Measurements from ENCODE around the gene VPS18.
A peak's percentile ranks its signal among the peaks of the same experiment; 100 is the strongest.

The VPS18 gene

DNA sequence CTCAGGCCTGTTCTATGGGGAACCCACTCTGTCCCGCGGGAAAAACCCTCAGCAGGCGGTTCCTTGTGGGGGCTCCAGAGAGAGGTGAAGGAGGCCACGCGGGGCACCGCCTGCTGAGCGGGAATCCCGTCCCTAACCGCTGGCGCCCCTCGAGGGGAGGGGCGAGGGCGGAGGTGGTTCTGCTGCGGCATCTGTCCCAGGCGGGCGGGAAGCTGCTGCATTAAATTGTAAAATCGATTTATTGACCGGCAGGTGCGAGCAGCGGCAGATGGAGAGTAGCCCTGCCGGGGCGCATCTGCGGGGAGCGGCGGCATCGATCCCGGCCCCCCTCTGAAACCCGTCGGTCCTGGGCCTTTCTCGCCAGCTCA is 31.2 kb downstream of the VPS18 start:
- no peak for DNase-seq

- no peak for DNase-seq
Observed at GRCh38 chr15:40925863-40926658, 31.8 kb downstream of the VPS18 start.

GRCh38 chr15:40926659-40927494 is 32.6 kb downstream of the VPS18 start:
- no peak for DNase-seq

GRCh38 chr15:40927495-40927872 is 33.2 kb downstream of the VPS18 start:
- DNase-seq = no peak

DNA sequence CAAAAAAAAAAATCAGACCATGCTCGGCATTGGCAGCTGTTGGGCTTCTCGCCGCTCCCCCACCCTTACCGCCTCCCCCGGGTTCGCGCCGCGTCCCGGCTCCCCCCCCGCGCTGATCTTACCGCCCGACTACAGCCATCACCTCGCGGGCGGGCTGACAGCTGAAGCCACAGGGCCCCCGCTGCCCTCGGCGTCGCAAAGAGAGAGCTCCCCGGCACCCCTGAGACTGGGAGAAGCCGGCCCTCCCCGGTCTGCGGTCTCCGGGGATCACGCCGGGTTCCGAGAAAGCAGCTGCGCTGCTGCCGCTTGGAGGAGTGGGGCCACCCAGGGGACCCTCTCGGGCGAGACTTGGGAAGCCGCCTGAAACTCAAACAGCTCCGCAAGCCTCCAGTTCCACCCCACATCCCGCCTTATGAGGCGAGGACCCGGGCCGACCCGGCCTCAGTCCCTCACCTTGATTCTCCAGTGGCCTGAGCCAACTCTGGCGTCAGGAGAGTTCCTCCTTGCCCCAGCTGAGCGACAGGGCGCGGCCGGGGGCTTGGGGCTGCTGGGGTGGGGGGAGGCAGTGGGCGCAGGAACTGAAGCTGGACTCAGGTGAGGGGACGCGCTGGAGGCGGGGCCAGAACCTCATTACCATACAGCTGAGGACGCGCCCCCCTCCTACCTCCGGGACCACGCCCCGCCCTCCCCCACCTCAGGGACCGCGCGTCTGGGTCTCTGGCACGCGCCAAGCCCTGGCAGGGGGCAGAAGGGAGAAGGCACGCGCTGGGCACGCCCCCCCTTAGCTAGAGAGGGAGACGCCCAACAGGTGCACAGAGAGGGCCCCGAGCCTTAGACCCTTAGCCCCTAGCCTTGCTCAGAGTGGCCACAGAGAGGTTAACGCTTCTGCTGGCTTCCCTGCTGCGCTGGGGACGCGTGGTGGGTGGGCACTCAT is 33.9 kb downstream of the VPS18 start:
- DNase-seq = no peak

- peak in 1 of 5 donors; percentile 46 for DNase-seq
Observed at GRCh38 chr15:40928821-40929659, 34.8 kb downstream of the VPS18 start, which contains the start of gene DLL4. DLL4 (plus strand) TSS chr15:40929340; CDS start chr15:40929669, 329 bp downstream.

DNA sequence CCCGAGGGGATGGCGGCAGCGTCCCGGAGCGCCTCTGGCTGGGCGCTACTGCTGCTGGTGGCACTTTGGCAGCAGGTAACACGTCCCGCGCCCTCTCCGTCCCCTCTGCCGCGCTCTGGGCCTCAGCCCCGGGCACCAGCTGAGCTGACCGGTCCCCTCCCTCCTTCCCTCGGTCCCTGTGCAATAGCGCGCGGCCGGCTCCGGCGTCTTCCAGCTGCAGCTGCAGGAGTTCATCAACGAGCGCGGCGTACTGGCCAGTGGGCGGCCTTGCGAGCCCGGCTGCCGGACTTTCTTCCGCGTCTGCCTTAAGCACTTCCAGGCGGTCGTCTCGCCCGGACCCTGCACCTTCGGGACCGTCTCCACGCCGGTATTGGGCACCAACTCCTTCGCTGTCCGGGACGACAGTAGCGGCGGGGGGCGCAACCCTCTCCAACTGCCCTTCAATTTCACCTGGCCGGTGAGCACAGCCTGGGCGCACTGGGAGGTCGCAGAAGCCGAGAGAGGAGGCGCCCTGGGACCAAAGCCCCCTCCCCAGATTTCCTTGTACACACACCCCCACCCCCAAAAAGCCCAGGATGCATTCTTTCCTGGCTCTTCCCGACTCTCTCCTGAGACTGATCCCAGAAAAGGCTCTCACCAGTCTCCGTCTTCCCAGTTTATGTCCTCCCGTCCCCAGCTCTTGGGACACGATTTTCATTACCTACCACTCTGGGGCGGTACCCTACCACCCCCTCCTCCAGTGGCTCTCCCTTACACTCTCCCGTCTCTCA is 35.6 kb downstream of the VPS18 start:
- DNase-seq = no peak

GRCh38 chr15:40930430-40931299 is 36.4 kb downstream of the VPS18 start:
- DNase-seq = peak in 2 of 5 donors; percentile 20 to 46

DNA sequence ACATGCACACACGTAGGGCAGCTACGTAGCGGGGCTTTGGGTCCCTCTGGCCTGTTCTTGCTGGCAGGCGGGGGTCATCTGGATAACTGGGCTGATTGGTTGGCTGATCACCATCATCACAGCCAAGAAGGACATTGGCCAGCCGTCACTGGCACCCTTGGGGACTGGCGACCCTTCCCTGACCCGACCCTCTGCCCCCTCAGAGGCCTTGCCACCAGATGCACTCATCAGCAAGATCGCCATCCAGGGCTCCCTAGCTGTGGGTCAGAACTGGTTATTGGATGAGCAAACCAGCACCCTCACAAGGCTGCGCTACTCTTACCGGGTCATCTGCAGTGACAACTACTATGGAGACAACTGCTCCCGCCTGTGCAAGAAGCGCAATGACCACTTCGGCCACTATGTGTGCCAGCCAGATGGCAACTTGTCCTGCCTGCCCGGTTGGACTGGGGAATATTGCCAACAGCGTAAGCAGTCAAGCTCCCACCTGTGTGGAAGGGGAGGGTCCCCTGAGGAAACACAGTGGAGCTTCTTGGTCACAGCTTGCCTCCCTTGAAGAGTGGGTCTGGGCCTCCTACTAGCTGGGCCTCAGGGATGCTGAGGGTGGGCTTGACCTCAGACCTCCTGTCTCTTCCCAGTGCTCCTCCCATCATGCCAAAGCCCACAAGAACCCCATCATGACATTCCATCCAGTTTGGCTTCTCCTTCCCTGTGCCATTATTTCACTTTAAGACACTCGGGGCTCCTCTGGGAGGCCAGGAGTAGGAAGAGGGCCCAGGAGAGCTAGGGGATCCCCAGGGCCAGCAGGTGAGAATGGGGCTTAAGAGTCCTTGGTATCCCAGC is 37.3 kb downstream of the VPS18 start:
- DNase-seq = no peak

DNA sequence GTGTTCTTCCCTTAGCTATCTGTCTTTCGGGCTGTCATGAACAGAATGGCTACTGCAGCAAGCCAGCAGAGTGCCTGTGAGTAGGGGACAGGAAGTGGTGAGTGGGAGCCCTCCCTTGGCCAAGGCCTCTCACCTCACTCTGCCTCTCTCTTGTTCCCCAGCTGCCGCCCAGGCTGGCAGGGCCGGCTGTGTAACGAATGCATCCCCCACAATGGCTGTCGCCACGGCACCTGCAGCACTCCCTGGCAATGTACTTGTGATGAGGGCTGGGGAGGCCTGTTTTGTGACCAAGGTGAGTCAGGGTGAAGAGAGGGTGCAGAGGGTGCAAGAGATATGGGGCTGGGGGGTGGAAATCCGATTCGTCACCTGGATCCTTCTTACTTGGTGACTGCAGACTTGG is 37.9 kb downstream of the VPS18 start:
- DNase-seq = no peak

DNA sequence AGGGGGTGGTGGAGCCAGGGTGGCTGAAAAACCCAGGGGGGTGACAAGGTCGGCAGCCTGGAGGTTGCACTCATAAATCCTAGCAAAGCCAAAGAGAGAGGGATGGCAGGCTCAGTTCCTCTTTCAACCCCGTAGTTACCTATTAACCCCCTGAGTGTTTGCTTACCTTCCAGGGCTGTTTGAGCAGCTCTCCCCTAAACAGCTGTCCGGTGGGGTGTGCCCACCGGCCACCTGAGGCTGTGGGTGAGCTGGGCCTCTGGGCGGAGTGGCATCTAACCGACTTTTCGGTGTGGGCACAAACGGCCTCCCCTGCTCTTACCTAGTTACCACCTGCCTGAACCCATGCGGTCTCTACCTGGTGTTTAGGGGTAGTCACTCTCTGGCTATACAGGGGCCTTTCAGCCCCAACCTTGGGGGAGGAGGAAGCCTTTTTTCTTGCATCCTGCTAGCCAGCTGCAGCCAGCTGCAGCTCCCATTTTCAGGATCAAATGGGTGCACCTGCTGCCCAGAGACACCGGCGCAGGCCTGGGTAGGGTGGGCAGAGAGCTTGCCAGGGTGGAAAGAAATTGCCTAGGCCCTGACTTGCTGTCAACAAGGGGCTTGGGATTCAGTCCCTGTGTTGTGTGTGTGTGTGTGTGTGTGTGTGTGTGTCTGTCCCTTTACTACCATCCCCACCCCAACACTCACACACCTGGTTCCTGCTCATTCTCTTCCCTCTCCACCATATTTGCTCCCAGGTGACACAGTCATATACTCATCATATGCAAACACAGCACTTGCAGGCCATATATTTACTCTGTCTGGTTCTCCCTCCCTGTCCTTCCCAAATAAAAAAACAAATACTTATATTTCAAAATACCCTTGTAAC is 38.6 kb downstream of the VPS18 start:
- DNase-seq = no peak

DNA sequence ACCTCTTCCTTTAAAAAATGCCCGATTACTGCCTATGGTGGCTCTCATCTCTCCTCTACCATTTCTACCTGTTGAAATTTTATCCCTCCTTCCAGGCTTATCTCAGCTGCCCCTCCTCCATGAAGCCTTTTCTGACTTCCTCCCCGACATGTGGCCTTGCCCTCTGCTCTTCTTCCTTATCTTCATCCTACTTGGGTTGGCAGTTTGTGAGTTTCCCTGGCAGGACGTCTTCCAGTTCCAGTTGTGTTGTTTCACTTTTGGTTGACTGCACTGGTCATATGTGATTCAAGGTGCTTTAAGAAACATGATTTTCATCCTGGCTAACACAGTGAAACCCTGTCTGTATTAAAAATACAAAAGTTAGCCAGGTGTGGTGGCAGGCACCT is 39.3 kb downstream of the VPS18 start:
- DNase-seq = no peak

GRCh38 chr15:40934457-40934856 is 40.2 kb downstream of the VPS18 start:
- no peak for DNase-seq

- no peak for DNase-seq
Observed at GRCh38 chr15:40936234-40936708, 42.0 kb downstream of the VPS18 start.

DNA sequence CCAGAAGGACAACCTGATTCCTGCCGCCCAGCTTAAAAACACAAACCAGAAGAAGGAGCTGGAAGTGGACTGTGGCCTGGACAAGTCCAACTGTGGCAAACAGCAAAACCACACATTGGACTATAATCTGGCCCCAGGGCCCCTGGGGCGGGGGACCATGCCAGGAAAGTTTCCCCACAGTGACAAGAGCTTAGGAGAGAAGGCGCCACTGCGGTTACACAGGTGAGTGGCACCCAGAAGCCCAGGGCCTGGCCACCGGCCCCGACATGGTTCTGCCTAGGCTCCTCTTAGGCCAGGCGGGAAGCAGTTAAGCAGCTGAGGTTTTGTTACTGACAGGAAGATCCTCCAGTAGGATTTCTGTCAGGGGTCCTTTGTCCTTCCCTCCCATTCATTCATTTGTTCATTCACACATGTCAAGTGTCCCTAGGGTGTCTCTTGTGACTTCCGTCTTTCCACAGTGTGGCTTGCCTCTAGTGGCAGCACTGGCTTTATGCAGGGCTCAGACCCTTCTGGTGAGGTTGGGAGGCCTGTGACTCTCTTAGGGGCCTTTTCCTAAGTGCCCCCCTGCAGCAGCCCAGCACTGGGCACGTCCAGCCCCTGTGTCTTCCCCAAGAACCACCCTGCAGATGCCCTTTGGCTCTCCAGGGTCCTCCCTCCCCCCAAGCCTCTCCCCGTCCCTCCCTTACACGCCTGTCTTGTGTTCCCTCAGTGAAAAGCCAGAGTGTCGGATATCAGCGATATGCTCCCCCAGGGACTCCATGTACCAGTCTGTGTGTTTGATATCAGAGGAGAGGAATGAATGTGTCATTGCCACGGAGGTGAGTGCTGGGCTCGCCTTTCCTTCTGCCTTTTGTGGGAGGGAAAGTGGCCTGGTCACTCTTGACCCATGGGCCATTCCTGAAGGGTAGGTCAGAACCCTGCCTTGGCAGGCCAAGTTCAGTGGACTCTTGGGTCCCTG is 42.7 kb downstream of the VPS18 start:
- DNase-seq = no peak

GRCh38 chr15:40937762-40938535 is 43.7 kb downstream of the VPS18 start:
- DNase-seq = no peak
